Osteocyte (in vitro differentiated cells): ENCODE measurements around the gene STK32A. TPM values are rescaled to one million over a fixed set of nuclear protein-coding genes. Genes with fewer than 3 reads are reported as not detected.

Source experiments
- DNase-seq: peaks from one replicate; pipeline ENCODE4 v3.0.0; 2021; ENCODE audit warnings: mixed read lengths; ENCODE audit not compliant: unreplicated experiment; ENCODE audit errors: extremely low spot score
- H3K27ac Mint-ChIP-seq: one replicate; pipeline ENCODE4 v1.8.0; 2021; ENCODE audit warnings: mild to moderate bottlenecking, mixed read lengths; ENCODE audit not compliant: unreplicated experiment
- H3K27me3 Mint-ChIP-seq: one replicate; pipeline ENCODE4 v1.8.0; 2021; ENCODE audit warnings: mixed read lengths; ENCODE audit not compliant: unreplicated experiment
- H3K36me3 Mint-ChIP-seq: one replicate; pipeline ENCODE4 v1.8.0; 2021; ENCODE audit warnings: mixed read lengths; ENCODE audit not compliant: unreplicated experiment
- H3K4me1 Mint-ChIP-seq: one replicate; pipeline ENCODE4 v1.8.0; 2021; ENCODE audit warnings: mixed read lengths; ENCODE audit not compliant: unreplicated experiment
- H3K4me3 Mint-ChIP-seq: one replicate; pipeline ENCODE4 v1.8.0; 2021; ENCODE audit warnings: mild to moderate bottlenecking, moderate library complexity, mixed read lengths; ENCODE audit not compliant: unreplicated experiment
- H3K9me3 Mint-ChIP-seq: one replicate; pipeline ENCODE4 v1.8.0; 2021; ENCODE audit warnings: mixed read lengths; ENCODE audit not compliant: unreplicated experiment
- CTCF ChIP-seq: fragments of 200-600 bp; sonication (generic); IDR thresholded peaks from 2 replicates; pipeline ENCODE4 v1.5.0; 2021; ENCODE audit warnings: antibody characterized with exemption, mild to moderate bottlenecking, moderate library complexity
- total RNA-seq: library from RNA; stranded (reverse); gene quantifications from 2 replicates; pipeline ENCODE4 v1.2.1, GENCODE V29; 2021

STK32A gene
- total RNA-seq, 1 donor from 2014 or later = not detected

- no peaks in the 10 kb centered on the region for H3K36me3 Mint-ChIP-seq
- peaks cover 40% of the 10 kb centered on the region for H3K27me3 Mint-ChIP-seq
- no peaks in the 10 kb centered on the region for H3K4me1 Mint-ChIP-seq
- TF ChIP-seq CTCF = no peak
- no peaks in the 10 kb centered on the region for H3K9me3 Mint-ChIP-seq
- H3K4me3 Mint-ChIP-seq = no peak overlapping the region
- no peak overlapping the region for H3K27ac Mint-ChIP-seq
- DNase-seq = no peak
These were observed 25.0 kb downstream of the STK32A start for GRCh38 chr5:147259837-147260236.

- Mint-ChIP-seq H3K4me1 (no peaks in the 10 kb centered on the region), H3K4me3 (no peak overlapping the region), H3K27me3 (peaks cover 31% of the 10 kb centered on the region), H3K36me3 (no peaks in the 10 kb centered on the region), H3K27ac (no peak overlapping the region), H3K9me3 (no peaks in the 10 kb centered on the region)
- no peak for TF ChIP-seq CTCF
- DNase-seq = no peak
These were observed 32.4 kb downstream of the STK32A start for GRCh38 chr5:147267082-147267832.

- H3K4me1 Mint-ChIP-seq = no peaks in the 10 kb centered on the region
These were observed 41.7 kb downstream of the STK32A start for GRCh38 chr5:147276497-147276896.

GRCh38 chr5:147286296-147286695 is 51.5 kb downstream of the STK32A start:
- no peak for TF ChIP-seq CTCF
- Mint-ChIP-seq H3K4me3 (no peak overlapping the region), H3K9me3 (peaks cover 5% of the 10 kb centered on the region), H3K4me1 (no peaks in the 10 kb centered on the region), H3K27me3 (peaks cover 53% of the 10 kb centered on the region), H3K36me3 (no peaks in the 10 kb centered on the region), H3K27ac (no peak overlapping the region)
- DNase-seq = no peak

More at GRCh38 chr5:147276497-147276896, 41.7 kb downstream of the STK32A start:
- Mint-ChIP-seq H3K4me3 (no peak overlapping the region), H3K36me3 (no peaks in the 10 kb centered on the region), H3K27ac (no peak overlapping the region), H3K9me3 (no peaks in the 10 kb centered on the region), H3K27me3 (peaks cover 33% of the 10 kb centered on the region)
- no peak for DNase-seq
- TF ChIP-seq CTCF = no peak

GRCh38 chr5:147287110-147287509 is 52.3 kb downstream of the STK32A start:
- Mint-ChIP-seq H3K4me1 (no peaks in the 10 kb centered on the region), H3K27ac (no peak overlapping the region), H3K9me3 (peaks cover 5% of the 10 kb centered on the region), H3K4me3 (no peak overlapping the region), H3K36me3 (no peaks in the 10 kb centered on the region), H3K27me3 (peaks cover 48% of the 10 kb centered on the region)
- TF ChIP-seq CTCF = no peak
- DNase-seq = no peak
